ENCODE results near the gene TACC2.
"Not testable (repeated sequence)": the region's sequence is repeated elsewhere in the genome, so short reads cannot be mapped to it uniquely, and the experiment has no call there.

TACC2 gene

GRCh38 chr10:122056431-122057094 lies 67.6 kb downstream of the TACC2 start:
- TF ChIP-seq CTCF (conservative IDR thresholded peaks at IDR 0.05; ENCODE audit: low read length): no peak
- DNase-seq (ENCODE audit: low read depth): no peak
- H3K4me3 ChIP-seq (ENCODE audit: low read length): no peak overlapping the region

- no peak for TF ChIP-seq CTCF (conservative IDR thresholded peaks at IDR 0.05; ENCODE audit: low read length)
- DNase-seq (ENCODE audit: low read depth): no peak
- no peak overlapping the region for H3K4me3 ChIP-seq (ENCODE audit: low read length)
Measured at GRCh38 chr10:122057841-122058413, 69.0 kb downstream of the TACC2 start.

- no peak for TF ChIP-seq CTCF (conservative IDR thresholded peaks at IDR 0.05; ENCODE audit: low read length)
- DNase-seq (ENCODE audit: low read depth): peak; percentile 33
- H3K4me3 ChIP-seq (ENCODE audit: low read length): no peak overlapping the region
Measured at GRCh38 chr10:122060250-122060649, 71.3 kb downstream of the TACC2 start.

- no peak for TF ChIP-seq CTCF (conservative IDR thresholded peaks at IDR 0.05; ENCODE audit: low read length)
- peak; percentile 79 for DNase-seq (ENCODE audit: low read depth)
- no peak overlapping the region for H3K4me3 ChIP-seq (ENCODE audit: low read length)
Measured at GRCh38 chr10:122062831-122063674, 74.1 kb downstream of the TACC2 start.

GRCh38 chr10:122066337-122066939 lies 77.5 kb downstream of the TACC2 start:
- H3K4me3 ChIP-seq (ENCODE audit: low read length); DNase-seq (ENCODE audit: low read depth): not testable (repeated sequence)

- H3K4me3 ChIP-seq (ENCODE audit: low read length): no peak overlapping the region
- TF ChIP-seq CTCF (conservative IDR thresholded peaks at IDR 0.05; ENCODE audit: low read length): no peak
- no peak for DNase-seq (ENCODE audit: low read depth)
Measured at GRCh38 chr10:122068844-122069243, 79.9 kb downstream of the TACC2 start.

- TF ChIP-seq CTCF (conservative IDR thresholded peaks at IDR 0.05; ENCODE audit: low read length): no peak
- no peak for DNase-seq (ENCODE audit: low read depth)
- H3K4me3 ChIP-seq (ENCODE audit: low read length): no peak overlapping the region
Measured at GRCh38 chr10:122072491-122072890, 83.5 kb downstream of the TACC2 start.

Data from AG10803 (cell line).